WTC11 (cell line): ENCODE data around the gene DRD1. TPM values are rescaled to one million over a fixed set of nuclear protein-coding genes. Genes with fewer than 3 reads are reported as not detected.

Experiments used
- ATAC-seq: fragments of 200-7000 bp; cut with Tn5 transposase; 2 replicates; pipeline ENCODE4 v1.10.0; 2021; ENCODE audit warnings: mild to moderate bottlenecking, moderate library complexity
- CTCF ChIA-PET: fragments of 300-600 bp; sonication (Branson Sonifier 250); formaldehyde crosslinking; loops from one replicate; lab custom pipeline; 2021; ENCODE audit warnings: antibody characterized with exemption; lab: Charles Lee
- POLR2A ChIA-PET: fragments of 350-600 bp; sonication (Branson Sonifier 250); formaldehyde crosslinking; loops from one replicate; lab custom pipeline; 2021; ENCODE audit warnings: antibody characterized with exemption; lab: Charles Lee
- DNase-seq: peaks from one replicate; pipeline ENCODE4 v3.0.0; 2021; ENCODE audit warnings: low spot score
- H3K27ac Mint-ChIP-seq: 2 replicates; pipeline ENCODE4 v1.8.0; 2021; ENCODE audit warnings: mixed read lengths
- H3K27me3 Mint-ChIP-seq: 2 replicates; pipeline ENCODE4 v1.8.0; 2021; ENCODE audit warnings: low read depth, mild to moderate bottlenecking, moderate library complexity, mixed read lengths
- H3K36me3 Mint-ChIP-seq: 2 replicates; pipeline ENCODE4 v1.8.0; 2021; ENCODE audit warnings: mixed read lengths
- H3K4me1 Mint-ChIP-seq: 2 replicates; pipeline ENCODE4 v1.8.0; 2022; ENCODE audit warnings: mixed read lengths
- H3K4me3 Mint-ChIP-seq: 2 replicates; pipeline ENCODE4 v1.8.0; 2021; ENCODE audit warnings: mild to moderate bottlenecking, moderate library complexity, mixed read lengths
- H3K9me3 Mint-ChIP-seq: 2 replicates; pipeline ENCODE4 v1.8.0; 2021; ENCODE audit warnings: mixed read lengths
- HMGA2 ChIP-seq: fragments of 250-450 bp; sonication (Bioruptor Pico); IDR thresholded peaks from 2 replicates; pipeline ENCODE4 v1.4.0; 2021; ENCODE audit warnings: mild to moderate bottlenecking, moderate library complexity
- SMAD3 ChIP-seq: sonication (generic); formaldehyde crosslinking; IDR thresholded peaks from 2 replicates; pipeline ENCODE4 v1.8.0; 2022; ENCODE audit warnings: missing genetic modification reagents, mild to moderate bottlenecking, borderline replicate concordance
- total RNA-seq: library from RNA; stranded (reverse); gene quantifications from 3 replicates; pipeline ENCODE4 v1.2.3, GENCODE V29; 2021

The DRD1 gene
- total RNA-seq, 1 experiment from 2014 or later = 0.07 TPM

DNA sequence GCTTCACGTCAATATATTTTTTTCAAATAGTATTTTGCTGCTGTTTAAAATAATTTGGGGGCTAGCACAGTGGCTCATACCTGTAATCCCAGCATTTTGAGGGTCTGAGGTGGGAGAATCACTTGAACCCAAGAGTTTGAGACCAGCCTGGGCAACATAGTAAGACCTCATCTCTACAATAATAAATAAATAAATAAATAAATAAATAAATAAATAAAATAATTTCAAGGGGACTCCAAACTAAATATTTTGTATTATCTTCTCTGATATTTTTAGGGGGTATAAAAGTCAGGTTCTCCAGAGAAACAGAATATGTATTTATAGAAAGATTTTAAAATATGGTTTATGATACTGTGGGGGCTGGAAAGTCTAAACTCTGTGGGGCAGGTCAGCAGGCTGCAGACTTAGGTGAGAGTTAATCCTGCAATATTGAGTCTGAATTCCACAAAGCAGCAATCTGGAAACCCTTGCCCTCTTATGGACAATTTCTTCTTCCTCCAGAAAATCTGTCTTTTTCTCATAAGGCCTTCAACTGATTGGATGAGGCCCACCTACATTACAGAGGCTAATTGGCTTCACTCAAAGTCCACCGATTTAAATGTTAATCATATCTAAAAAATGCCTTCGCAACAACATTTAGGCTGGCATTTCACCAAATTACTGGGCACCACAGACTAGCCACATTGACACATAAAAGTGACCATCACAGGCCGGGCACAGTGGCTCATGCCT is 53.5 kb downstream of the DRD1 start:
- CTCF ChIA-PET = interaction anchor here (1.9 kb wide), 1 partner anchor 73 kb away, joined by 7 read pairs; no protein-coding TSS in a partner anchor
- TF ChIP-seq SMAD3 (CRISPR knock-in tag) (no peak), HMGA2 (CRISPR knock-in tag) (0 out of 2 replicates have a peak, but pooled peaks have one; percentile 29)
- no peaks in the 10 kb centered on the region for H3K36me3 Mint-ChIP-seq
- H3K4me3 Mint-ChIP-seq = no peak overlapping the region
- peaks cover 7% of the 10 kb centered on the region for H3K4me1 Mint-ChIP-seq
- H3K27me3 Mint-ChIP-seq = peaks cover 6% of the 10 kb centered on the region
- ATAC-seq (no peak), DNase-seq (no peak)
- POLR2A ChIA-PET = no interaction called here
- no peaks in the 10 kb centered on the region for H3K9me3 Mint-ChIP-seq
- no peak overlapping the region for H3K27ac Mint-ChIP-seq

Other genes with a start within 250 kb of the DRD1 start
- gene SFXN1, start 34.4 kb upstream of the DRD1 start, total RNA-seq = 82.9 to 96.1 TPM (median 85.6 TPM) in 3 replicates
- gene HRH2, start 213.9 kb upstream of the DRD1 start, total RNA-seq = 9.3 to 12.7 TPM (median 12.2 TPM) in 3 replicates